Ovary (tissue), 9 donors: ENCODE results near the gene RACGAP1. TPM values are rescaled to one million over a fixed set of nuclear protein-coding genes. Genes with fewer than 3 reads are reported as not detected.

Experiments used
- DNase-seq, 5 donors: peaks; one replicate each; pipeline ENCODE4 v3.0.0-alpha.2; 2019 to 2020
- H3K27ac ChIP-seq, 2 donors: fragments of 200-600 bp; one replicate each; pipeline versions ENCODE4 v1.5.1 to v1.8.0; 2019 to 2022
- H3K27me3 ChIP-seq: fragments of 200-600 bp; one replicate; pipeline ENCODE4 v1.8.0; 2022
- H3K36me3 ChIP-seq: fragments of 200-600 bp; sonication (generic); one replicate; pipeline ENCODE4 v1.5.1; 2019
- H3K4me1 ChIP-seq: one replicate; pipeline ENCODE4 v1.8.1; 2013; ENCODE audit warnings: mild to moderate bottlenecking, moderate library complexity; ENCODE audit not compliant: insufficient read depth
- H3K4me3 ChIP-seq: fragments of 200-600 bp; sonication (generic); one replicate; pipeline ENCODE4 v1.5.1; 2017
- H3K9me3 ChIP-seq, 2 donors: fragments of 200-600 bp in 1 of 2; sonication (generic) in 1 of 2; one replicate each; pipeline versions ENCODE4 v1.5.1 to v1.8.1; 2013 to 2019; ENCODE audit warnings: mild to moderate bottlenecking in 1 of 2, moderate library complexity in 1 of 2
- CTCF ChIP-seq, 3 donors: fragments of 450-650 bp in 2 of 3; fragments of 200-600 bp in 1 of 3; IDR thresholded peaks; one replicate each; pipeline versions ENCODE4 v1.5.1 to v1.8.0; 2016 to 2022; ENCODE audit warnings: antibody characterized with exemption in 3 of 3, mild to moderate bottlenecking in 1 of 3
- EP300 ChIP-seq: sonication (generic); formaldehyde crosslinking; IDR thresholded peaks from one replicate; pipeline ENCODE4 v1.6.1; 2017; ENCODE audit warnings: antibody characterized with exemption
- POLR2A ChIP-seq: fragments of 450-650 bp; IDR thresholded peaks from one replicate; pipeline ENCODE4 v1.6.1; 2017; ENCODE audit warnings: antibody characterized with exemption, mild to moderate bottlenecking, moderate library complexity
- WGBS, 3 donors: extraction: QIAGEN DNeasy Blood & Tissue Kit in 1 of 3; methylation state at CpG; one replicate each; pipeline versions ENCODE4 v1.1.5 to v1.1.7; 2013 to 2017; 5-methylcytosine and 5-hydroxymethylcytosine counted together
- intact Hi-C, 4 donors: fragments of 100-400 bp; cut with DNase I; formaldehyde crosslinking; loops; one replicate each; pipeline versions ENCODE4 v1.11.0 to v1.15.1; 2022 to 2023
- polyA plus RNA-seq, 2 donors: library from polyadenylated mRNA; stranded (reverse); fragments of 200-250 nt in 1 of 2; fragments of 350-450 nt in 1 of 2; fragmentation: Illumina TruSeq in 1 of 2; extraction: RNeasy Lipid Tissue Mini Kit (QIAGEN cat#74804) in 1 of 2; gene quantifications; one replicate each; pipeline ENCODE4 v1.2.3, GENCODE V29; 2013 to 2014
- total RNA-seq, 7 donors: library from RNA; depleted of rRNA in 2 of 7; stranded (reverse); fragments of >200 nt in 2 of 7; fragmentation: NEBNext Ultra II Directional in 3 of 7; extraction: Animal tissue kit (Norgen Biotek cat#: 25700) in 3 of 7; gene quantifications; one replicate each; pipeline versions ENCODE4 v1.1.0 to v1.2.4, GENCODE V29; 2016 to 2023
- donor health status: DM: no; HTN: no; CAD: no; lungs with moderate emphysema.
- donor health status: DM: no; HTN: no; CAD: no.
- donor health status: Bipolar disorder and iron deficiency.
- donor health status: DM: yes; HTN: yes; CAD: no.
- donor health status: DM: no; HTN: no; CAD: no.
- donor health status: DM: yes; HTN: yes; CAD: no.

The RACGAP1 gene
- total and polyA plus RNA-seq, 9 donors: 2.1 to 10.8 (median 3.8) TPM

DNA sequence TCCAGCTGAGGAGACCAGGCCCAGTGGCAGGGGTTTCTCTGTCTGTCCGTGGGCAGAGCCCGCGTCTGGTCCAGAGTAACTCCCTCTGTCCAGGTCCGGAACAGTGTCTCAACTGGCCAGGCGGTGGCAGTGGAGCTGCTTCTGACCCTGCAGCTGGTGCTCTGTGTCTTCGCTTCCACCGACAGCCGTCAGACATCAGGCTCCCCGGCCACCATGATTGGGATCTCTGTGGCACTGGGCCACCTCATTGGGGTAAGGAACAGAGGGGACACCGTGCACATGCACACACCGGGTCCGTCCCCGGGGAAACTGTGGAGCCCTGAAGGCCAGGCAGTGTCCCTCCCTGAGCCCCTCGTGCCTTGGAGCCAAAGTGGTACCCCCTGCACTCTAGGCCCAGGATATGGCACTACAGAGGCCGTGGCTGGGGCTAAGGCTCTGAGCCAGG lies 51.0 kb downstream of the RACGAP1 start:
- no peak overlapping the region for H3K27ac ChIP-seq
- no peak overlapping the region for H3K4me3 ChIP-seq

DNA sequence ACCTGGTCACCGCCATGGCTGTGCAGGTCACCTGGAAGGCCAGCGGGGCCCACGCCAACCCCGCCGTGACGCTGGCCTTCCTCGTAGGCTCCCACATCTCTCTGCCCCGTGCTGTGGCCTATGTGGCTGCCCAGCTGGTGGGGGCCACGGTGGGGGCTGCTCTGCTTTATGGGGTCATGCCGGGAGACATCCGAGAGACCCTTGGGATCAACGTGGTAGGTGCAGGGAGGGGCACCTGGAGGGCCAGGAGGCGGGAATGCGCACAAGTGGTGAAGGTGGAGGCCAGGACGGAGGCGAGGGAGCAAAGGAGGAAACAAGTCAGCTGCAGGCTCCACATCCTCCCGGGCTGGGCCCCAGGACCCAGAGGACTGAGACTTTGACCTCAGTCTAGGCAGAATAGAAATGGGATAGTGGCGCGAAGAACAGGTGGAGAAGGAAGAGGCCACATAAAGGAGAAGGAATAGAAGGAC lies 51.9 kb downstream of the RACGAP1 start:
- WGBS, 3 donors: 89 to 91% (median 90%) methylated on average over 19 of the region's 19 CpGs
- H3K27me3 ChIP-seq: no peaks in the 10 kb centered on the region
- H3K9me3 ChIP-seq: no peaks in the 10 kb centered on the region
- TF ChIP-seq CTCF (IDR thresholded peaks at IDR 0.05) (no peak), POLR2A (no peak), EP300 (no peak)
- no peak overlapping the region for H3K27ac ChIP-seq
- H3K36me3 ChIP-seq: no peaks in the 10 kb centered on the region
- H3K4me3 ChIP-seq: no peak overlapping the region
- no peak for DNase-seq
- peaks cover 8% of the 10 kb centered on the region for H3K4me1 ChIP-seq
- intact Hi-C loops: loop anchor here in 2 of 4 donors (5.0 kb wide), 2 partner anchors 79 to 94 kb away; no protein-coding TSS in a partner anchor

More for the DNA sequence above, 51.0 kb downstream of the RACGAP1 start:
- Histone ChIP-seq H3K4me1 (peaks cover 8% of the 10 kb centered on the region), H3K27me3 (no peaks in the 10 kb centered on the region), H3K36me3 (no peaks in the 10 kb centered on the region), H3K9me3 (no peaks in the 10 kb centered on the region)
- intact Hi-C loops: loop anchor here in 2 of 4 donors (5.0 kb wide), 2 partner anchors 78 to 93 kb away; no protein-coding TSS in a partner anchor
- WGBS, 3 donors: 27 to 31% (median 30%) methylated on average over 15 of the region's 15 CpGs
- peak; percentile 40 to 68 (median 58) for DNase-seq
- TF ChIP-seq CTCF (IDR thresholded peaks at IDR 0.05) (peak in 1 of 3 donors; percentile 29), EP300 (no peak)

DNA sequence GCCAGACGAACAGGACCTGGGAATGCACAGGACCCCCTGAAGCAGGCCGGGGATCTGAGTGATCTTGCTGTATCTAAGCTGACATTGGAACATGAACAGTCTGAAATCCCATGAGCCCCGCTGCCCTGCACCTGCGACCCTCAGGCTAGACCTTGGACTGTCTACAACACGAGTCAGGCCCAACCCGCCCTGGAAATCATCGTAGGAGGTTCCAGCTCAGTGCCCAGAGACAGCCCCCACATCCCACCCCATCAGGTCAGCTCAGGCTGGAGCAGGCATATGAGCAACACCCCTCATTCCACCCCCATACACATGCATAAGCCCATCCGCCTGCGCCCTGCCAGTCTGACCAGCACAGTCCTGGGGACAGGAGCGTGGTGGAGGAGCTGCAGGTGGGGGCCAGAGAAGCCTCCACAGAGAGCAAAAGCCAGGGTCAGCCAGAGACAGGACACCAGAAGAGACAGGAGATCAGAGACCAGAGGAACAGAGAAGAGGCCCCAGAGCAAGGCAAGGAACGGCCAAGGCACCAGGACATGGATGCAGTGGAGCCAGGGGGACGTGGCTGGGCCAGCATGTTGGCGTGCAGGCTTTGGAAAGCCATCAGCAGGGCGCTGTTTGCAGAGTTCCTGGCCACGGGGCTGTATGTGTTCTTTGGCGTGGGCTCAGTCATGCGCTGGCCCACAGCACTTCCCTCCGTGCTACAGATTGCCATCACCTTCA lies 52.5 kb downstream of the RACGAP1 start, which contains the start of gene AQP6:
Gene AQP6, plus strand, starts transcription at position 307 of the 720 bp plus-strand sequence. Its CDS starts 227 bp downstream, at position 534.
- WGBS, 3 donors: 85 to 89% (median 86%) methylated on average over 18 of the region's 18 CpGs
- H3K4me1 ChIP-seq: peaks cover 8% of the 10 kb centered on the region
- no peaks in the 10 kb centered on the region for H3K27me3 ChIP-seq
- no peak for DNase-seq
- no peaks in the 10 kb centered on the region for H3K9me3 ChIP-seq
- no peak within 1 kb of the TSS for H3K27ac ChIP-seq
- no peak for TF ChIP-seq EP300
- no peak for TF ChIP-seq POLR2A
- TF ChIP-seq CTCF (IDR thresholded peaks at IDR 0.05): no peak
- no peak within 1 kb of the TSS for H3K4me3 ChIP-seq
- no peaks in the 10 kb centered on the region for H3K36me3 ChIP-seq
- intact Hi-C loops: loop anchor here in 2 of 4 donors (5.0 kb wide), 2 partner anchors 80 to 94 kb away; no protein-coding TSS in a partner anchor

DNA sequence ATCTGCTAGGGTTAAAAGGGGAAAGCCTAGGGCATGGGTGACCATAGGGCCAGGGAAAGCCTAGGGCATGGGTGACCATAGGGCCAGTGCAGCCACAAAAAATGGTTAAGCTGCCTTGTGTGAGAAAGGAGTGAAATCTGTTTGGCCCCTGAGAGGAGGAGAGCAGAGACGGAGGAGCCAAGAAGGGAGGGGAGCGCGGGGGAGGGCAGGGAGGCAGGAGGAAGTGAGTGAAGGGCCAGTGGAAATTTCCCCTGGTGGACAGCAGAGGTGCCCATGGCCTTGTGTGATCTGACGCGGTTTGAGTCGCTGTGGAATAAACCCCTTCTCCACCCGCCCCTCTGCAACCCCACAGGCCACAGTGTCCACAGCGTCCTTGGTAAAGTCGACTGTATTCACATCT lies 53.2 kb downstream of the RACGAP1 start:
- TF ChIP-seq CTCF (IDR thresholded peaks at IDR 0.05): no peak
- TF ChIP-seq POLR2A: no peak
- no peak for TF ChIP-seq EP300
- 38 to 57% (median 48%) methylated on average over 9 of the region's 9 CpGs for WGBS, 3 donors
- Histone ChIP-seq H3K4me1 (peaks cover 14% of the 10 kb centered on the region), H3K9me3 (no peaks in the 10 kb centered on the region), H3K27me3 (no peaks in the 10 kb centered on the region), H3K36me3 (no peaks in the 10 kb centered on the region), H3K27ac (no peak overlapping the region), H3K4me3 (no peak overlapping the region)
- DNase-seq: no peak
- intact Hi-C loops: loop anchor here in 2 of 4 donors (5.0 kb wide), 2 partner anchors 80 to 95 kb away; no protein-coding TSS in a partner anchor
